Loucy (cell line): ENCODE measurements around the gene ELMO1.

Source experiments
- CTCF ChIP-seq: fragments of 200-600 bp; sonication (generic); conservative IDR thresholded peaks from 2 replicates; pipeline ENCODE4 v1.5.1; 2014; ENCODE audit warnings: mild to moderate bottlenecking, antibody characterized with exemption, low read length
- EZH2phosphoT487 ChIP-seq: fragments of 200-600 bp; IDR thresholded peaks from 2 replicates; pipeline ENCODE4 v1.6.1; 2018; ENCODE audit warnings: antibody characterized with exemption, mild to moderate bottlenecking, moderate library complexity, borderline replicate concordance

- TF ChIP-seq CTCF: no peak
- TF ChIP-seq EZH2phosphoT487: no peak
Observed at GRCh38 chr7:36923185-36923584, 525.5 kb downstream of the ELMO1 start.
